MM.1S (cell line): ENCODE results near the gene XPNPEP2.

Source experiments
- DNase-seq: peaks from one replicate; pipeline ENCODE4 v3.0.0-alpha.2; 2015
- H2AFZ ChIP-seq: fragments of 300-600 bp; sonication (generic); 2 replicates; pipeline ENCODE4 v1.6.0; 2016; ENCODE audit warnings: antibody characterized with exemption, low read length
- H3F3A ChIP-seq: fragments of 300-600 bp; sonication (generic); 2 replicates; pipeline ENCODE4 v1.6.1; 2016; ENCODE audit warnings: mild to moderate bottlenecking, antibody characterized with exemption, low read length, moderate library complexity, mixed read lengths; ENCODE audit not compliant: insufficient read depth
- H3K27ac ChIP-seq: fragments of 300-600 bp; sonication (generic); 2 replicates; pipeline ENCODE4 v1.5.1; 2016; ENCODE audit warnings: mild to moderate bottlenecking, low read length
- H3K27me3 ChIP-seq: fragments of 300-600 bp; sonication (generic); replicated peaks from 2 replicates; pipeline ENCODE4 v1.6.0; 2016; ENCODE audit warnings: low read length; ENCODE audit not compliant: insufficient read depth
- H3K36me3 ChIP-seq: fragments of 300-600 bp; sonication (generic); replicated peaks from 2 replicates; pipeline ENCODE4 v1.6.1; 2016; ENCODE audit warnings: mild to moderate bottlenecking, low read length, mixed read lengths; ENCODE audit not compliant: insufficient read depth
- H3K4me1 ChIP-seq: fragments of 300-600 bp; sonication (generic); 2 replicates; pipeline ENCODE4 v1.6.1; 2016; ENCODE audit warnings: low read length, mixed read lengths
- H3K4me2 ChIP-seq: fragments of 300-600 bp; sonication (generic); 2 replicates; pipeline ENCODE4 v1.6.0; 2016; ENCODE audit warnings: low read depth, low read length
- H3K4me3 ChIP-seq: fragments of 300-600 bp; sonication (generic); 2 replicates; pipeline ENCODE4 v1.5.1; 2016; ENCODE audit warnings: low read length, mixed read lengths
- H3K79me2 ChIP-seq: fragments of 300-600 bp; sonication (generic); 2 replicates; pipeline ENCODE4 v1.6.1; 2016; ENCODE audit warnings: mixed run types, low read length, mixed read lengths
- H3K9ac ChIP-seq: fragments of 300-600 bp; sonication (generic); 2 replicates; pipeline ENCODE4 v1.6.1; 2016; ENCODE audit warnings: low read length, mixed read lengths
- H3K9me2 ChIP-seq: fragments of 300-600 bp; sonication (generic); replicated peaks from 2 replicates; pipeline ENCODE4 v1.6.1; 2016; ENCODE audit warnings: mild to moderate bottlenecking, low read length, mixed read lengths; ENCODE audit not compliant: insufficient read depth
- H3K9me3 ChIP-seq: fragments of 300-600 bp; sonication (generic); replicated peaks from 2 replicates; pipeline ENCODE4 v1.6.1; 2016; ENCODE audit warnings: mild to moderate bottlenecking, low read length, mixed read lengths; ENCODE audit not compliant: insufficient read depth
- H4K20me1 ChIP-seq: fragments of 300-600 bp; sonication (generic); 2 replicates; pipeline ENCODE4 v1.6.1; 2016; ENCODE audit warnings: mild to moderate bottlenecking, low read length, moderate library complexity, mixed read lengths; ENCODE audit not compliant: insufficient read depth
- CTCF ChIP-seq: fragments of 300-600 bp; sonication (generic); IDR thresholded peaks from 2 replicates; pipeline ENCODE4 v1.5.1; 2016; ENCODE audit warnings: antibody characterized with exemption, low read length, mixed read lengths
- EZH2 ChIP-seq: fragments of 300-600 bp; sonication (generic); optimal IDR thresholded peaks from 2 replicates; pipeline ENCODE3; 2017; ENCODE audit warnings: low read depth, mild to moderate bottlenecking, antibody characterized with exemption, low read length, mixed read lengths
- EZH2phosphoT487 ChIP-seq: fragments of 300-600 bp; sonication (generic); IDR thresholded peaks from 2 replicates; pipeline ENCODE4 v1.6.1; 2018; ENCODE audit warnings: antibody characterized with exemption, low read length

Gene XPNPEP2

GRCh38 chrX:129700536-129700935, 38.2 kb upstream of the XPNPEP2 start:
- no peaks in the 10 kb centered on the region for H3K36me3 ChIP-seq
- DNase-seq, result no peak
- no peak overlapping the region for H3K27ac ChIP-seq
- no peaks in the 10 kb centered on the region for H3K9me2 ChIP-seq
- no peaks in the 10 kb centered on the region for H3K9me3 ChIP-seq
- H3K4me2 ChIP-seq, result no peak overlapping the region
- H3K4me3 ChIP-seq, result no peak overlapping the region
- H3K4me1 ChIP-seq, result no peaks in the 10 kb centered on the region
- no peaks in the 10 kb centered on the region for H3F3A ChIP-seq
- no peak overlapping the region for H2AFZ ChIP-seq
- H4K20me1 ChIP-seq, result no peaks in the 10 kb centered on the region
- no peaks in the 10 kb centered on the region for H3K79me2 ChIP-seq
- no peak overlapping the region for H3K9ac ChIP-seq
- no peaks in the 10 kb centered on the region for H3K27me3 ChIP-seq
- no peak for TF ChIP-seq EZH2
- TF ChIP-seq CTCF, result no peak
- no peak for TF ChIP-seq EZH2phosphoT487

- Histone ChIP-seq H3K4me2 (no peak overlapping the region), H3K4me3 (no peak overlapping the region), H3K36me3 (no peaks in the 10 kb centered on the region), H3K27me3 (no peaks in the 10 kb centered on the region), H3K9me3 (no peaks in the 10 kb centered on the region), H3K9ac (no peak overlapping the region), H2AFZ (no peak overlapping the region), H3K4me1 (no peaks in the 10 kb centered on the region), H3K9me2 (no peaks in the 10 kb centered on the region), H4K20me1 (no peaks in the 10 kb centered on the region), H3F3A (no peaks in the 10 kb centered on the region), H3K79me2 (no peaks in the 10 kb centered on the region), H3K27ac (no peak overlapping the region)
- no peak for DNase-seq
- no peak for TF ChIP-seq EZH2phosphoT487
- TF ChIP-seq EZH2, result no peak
- no peak for TF ChIP-seq CTCF
These were observed 37.1 kb upstream of the XPNPEP2 start for GRCh38 chrX:129701624-129702069.

GRCh38 chrX:129704491-129704890, 34.3 kb upstream of the XPNPEP2 start:
- Histone ChIP-seq H3K4me1 (no peaks in the 10 kb centered on the region), H3F3A (no peaks in the 10 kb centered on the region), H3K9me2 (no peaks in the 10 kb centered on the region), H2AFZ (no peak overlapping the region), H3K79me2 (no peaks in the 10 kb centered on the region), H3K36me3 (no peaks in the 10 kb centered on the region), H4K20me1 (no peaks in the 10 kb centered on the region), H3K9me3 (no peaks in the 10 kb centered on the region), H3K27ac (no peak overlapping the region), H3K9ac (no peak overlapping the region), H3K27me3 (no peaks in the 10 kb centered on the region), H3K4me2 (no peak overlapping the region), H3K4me3 (no peak overlapping the region)
- DNase-seq, result no peak
- TF ChIP-seq EZH2 (no peak), CTCF (no peak), EZH2phosphoT487 (no peak)
